Tibial nerve (tissue), 4 donors: ENCODE results near the gene KCTD5.

Source experiments
- CTCF ChIP-seq, 5 experiments: fragments of 200-600 bp in 3 of 5; fragments of 450-650 bp in 2 of 5; sonication (generic) in 3 of 5; IDR thresholded peaks; one replicate each; pipeline ENCODE4 v1.5.1; 2016 to 2019; ENCODE audit warnings: antibody characterized with exemption in 5 of 5, mild to moderate bottlenecking in 3 of 5, moderate library complexity in 2 of 5
- EP300 ChIP-seq, 2 donors: sonication (generic); formaldehyde crosslinking; IDR thresholded peaks; one replicate each; pipeline ENCODE4 v1.6.1; 2017; ENCODE audit warnings: antibody characterized with exemption in 2 of 2, mild to moderate bottlenecking in 1 of 2
- POLR2A ChIP-seq, 2 donors: fragments of 450-650 bp; IDR thresholded peaks; one replicate each; pipeline ENCODE4 v1.6.1; 2017; ENCODE audit warnings: antibody characterized with exemption in 2 of 2, mild to moderate bottlenecking in 2 of 2, moderate library complexity in 2 of 2

DNA sequence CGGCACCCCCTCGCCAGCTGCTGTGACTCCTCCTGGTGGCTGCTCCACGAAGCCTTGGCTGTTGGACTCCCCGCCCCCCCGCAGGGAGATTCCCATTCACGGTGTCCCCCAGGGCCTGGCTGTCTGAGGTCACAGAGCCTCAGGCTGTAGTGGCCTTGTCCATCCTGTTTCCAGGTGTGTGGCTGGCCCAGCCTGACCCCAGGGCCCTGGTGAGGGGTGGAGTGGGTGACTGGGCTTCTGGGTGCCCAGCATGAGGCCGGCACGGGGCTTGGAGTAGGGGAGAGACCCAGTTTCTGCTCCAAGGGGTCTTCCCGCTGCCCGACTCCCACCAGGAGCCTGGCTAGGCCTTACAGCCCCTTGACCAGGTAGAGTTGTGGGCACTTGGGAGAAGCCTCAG, 27.3 kb downstream of the KCTD5 start:
- TF ChIP-seq CTCF (IDR thresholded peaks at IDR 0.05) (no peak), EP300 (IDR thresholded peaks at IDR 0.05) (no peak), POLR2A (IDR thresholded peaks at IDR 0.05) (no peak)
